K562 (cell line): ENCODE results near the gene DLGAP3. TPM values are rescaled to one million over a fixed set of nuclear protein-coding genes. Genes with fewer than 3 reads are reported as not detected.

Experiments
- ATAC-seq: fragments of 200-7000 bp; cut with Tn5 transposase; 3 replicates; pipeline ENCODE4 v1.9.1; 2020; ENCODE audit warnings: moderate library complexity
- BruUV-seq: library from RNA; stranded (reverse); fragments of 400-500 nt; replicated peaks from 2 replicates; lab custom pipeline; 2021; lab: Mats Ljungman, UMichigan
- CTCF ChIA-PET: fragments of 300-600 bp; formaldehyde crosslinking; extraction: SDS; loops from one replicate; lab custom pipeline; 2021; ENCODE audit warnings: low intra/inter-chr PET ratio; lab: Yijun Ruan, JAX
- POLR2A ChIA-PET: fragments of 300-600, 350-650 bp; sonication (Branson Sonifier 250); formaldehyde crosslinking; extraction: SDS; loops from one replicate; lab custom pipeline; 2021; ENCODE audit warnings: antibody characterized with exemption, inconsistent platforms; lab: Yijun Ruan, JAX
- DNase-seq, 4 experiments: peaks; one replicate each; pipeline versions ENCODE4 v3.0.0 to v3.0.0-alpha.2; 2011 to 2018; ENCODE audit warnings: low spot score in 3 of 4, mixed read lengths in 3 of 4; ENCODE audit errors: extremely low read depth in 1 of 4
- FAIRE-seq: peaks from 2 replicates; lab custom pipeline; 2011; peaks lifted over from hg19 to GRCh38; lab: Jason Lieb, UNC
- H2AFZ ChIP-seq: 2 replicates; pipeline ENCODE4 v1.6.0; 2011; ENCODE audit warnings: low read depth, low read length, control low read depth, inconsistent platforms
- H3K27ac ChIP-seq: fragments of 200-600 bp; 3 replicates; pipeline ENCODE4 v1.8.0; 2011; ENCODE audit warnings: low read depth, mild to moderate bottlenecking, control low read depth, inconsistent platforms, low read length, moderate library complexity, mixed read lengths; ENCODE audit errors: extremely low read depth
- H3K27me3 ChIP-seq, 2 experiments: fragments of 300-600 bp in 1 of 2; 2 replicates in 1 of 2; 3 replicates in 1 of 2; pipeline versions ENCODE4 v1.6.0 to v1.8.0; 2011; ENCODE audit warnings: inconsistent platforms in 2 of 2, low read length in 2 of 2, mild to moderate bottlenecking in 1 of 2, mixed read lengths in 1 of 2, moderate library complexity in 1 of 2; ENCODE audit not compliant: control insufficient read depth in 2 of 2, insufficient read depth in 2 of 2
- H3K36me3 ChIP-seq: fragments of 300-600 bp; 3 replicates; pipeline ENCODE4 v1.8.0; 2011; ENCODE audit warnings: mild to moderate bottlenecking, low read length, inconsistent platforms; ENCODE audit not compliant: control insufficient read depth, insufficient read depth
- H3K4me1 ChIP-seq, 2 experiments: fragments of 200-600 bp in 1 of 2; replicated peaks in 1 of 2; 2 replicates in 1 of 2; 3 replicates in 1 of 2; pipeline versions ENCODE4 v1.5.1 to v1.8.0; 2011; ENCODE audit warnings: inconsistent platforms in 2 of 2, low read length in 2 of 2, mild to moderate bottlenecking in 1 of 2, mixed read lengths in 1 of 2, moderate library complexity in 1 of 2; ENCODE audit not compliant: control insufficient read depth in 2 of 2, insufficient read depth in 2 of 2
- H3K4me2 ChIP-seq: 2 replicates; pipeline ENCODE4 v1.6.1; 2011; ENCODE audit warnings: low read length, control low read depth, inconsistent platforms, mixed read lengths; ENCODE audit not compliant: insufficient read depth
- H3K4me3 ChIP-seq: fragments of 200-600 bp; sonication (generic), shearing (Covaris generic); 2 replicates; pipeline ENCODE4 v1.5.1; 2016; ENCODE audit warnings: control low read depth, inconsistent platforms
- H3K79me2 ChIP-seq: fragments of 200-600 bp; 3 replicates; pipeline ENCODE4 v1.8.0; 2011; ENCODE audit warnings: low read length, inconsistent platforms; ENCODE audit not compliant: control insufficient read depth, insufficient read depth
- H3K9ac ChIP-seq, 2 experiments: 2 replicates each; pipeline versions ENCODE4 v1.6.0 to v1.6.1; 2011; ENCODE audit warnings: low read depth in 2 of 2, low read length in 2 of 2, control low read depth in 1 of 2, inconsistent platforms in 1 of 2, mild to moderate bottlenecking in 1 of 2, mixed read lengths in 1 of 2; ENCODE audit not compliant: insufficient read depth in 1 of 2
- H3K9me1 ChIP-seq: one replicate; pipeline ENCODE4 v1.6.0; 2011; ENCODE audit warnings: inconsistent platforms, mild to moderate bottlenecking, low read length, moderate library complexity; ENCODE audit not compliant: control insufficient read depth, insufficient read depth
- H3K9me3 ChIP-seq: replicated peaks from 2 replicates; pipeline ENCODE4 v1.5.1; 2011; ENCODE audit warnings: low read depth, low read length, inconsistent platforms; ENCODE audit not compliant: control insufficient read depth, insufficient read depth
- H4K20me1 ChIP-seq: replicated peaks from 2 replicates; pipeline ENCODE4 v1.6.1; 2011; ENCODE audit warnings: low read length, inconsistent platforms, mixed read lengths; ENCODE audit not compliant: control insufficient read depth, insufficient read depth
- FIP1L1 ChIP-seq: fragments of 200-400 bp; formaldehyde crosslinking; IDR thresholded peaks from 2 replicates; pipeline ENCODE4 v1.6.1; 2018; ENCODE audit warnings: mild to moderate bottlenecking, low read depth, low read length; ENCODE audit not compliant: poor library complexity, severe bottlenecking
- JUN ChIP-seq, 2 experiments: sonication (generic) in 1 of 2; formaldehyde crosslinking in 1 of 2; IDR thresholded peaks; 2 replicates each; pipeline versions ENCODE4 v1.6.1 to v1.8.0; 2012 to 2022; ENCODE audit warnings: borderline replicate concordance in 2 of 2, mild to moderate bottlenecking in 2 of 2, improper control_type of control experiment in 1 of 2, low read depth in 1 of 2, low read length in 1 of 2, missing genetic modification reagents in 1 of 2
- SRSF1 ChIP-seq: fragments of 200-400 bp; formaldehyde crosslinking; IDR thresholded peaks from 2 replicates; pipeline ENCODE4 v1.6.1; 2017; ENCODE audit warnings: mild to moderate bottlenecking, low read depth, low read length, moderate library complexity
- TEAD4 ChIP-seq, 2 experiments: sonication (generic) in 1 of 2; formaldehyde crosslinking in 1 of 2; IDR thresholded peaks; 2 replicates each; pipeline versions ENCODE4 v1.6.1 to v1.8.0; 2012 to 2022; ENCODE audit warnings: borderline replicate concordance in 1 of 2, inconsistent platforms in 1 of 2, low read length in 1 of 2, mild to moderate bottlenecking in 1 of 2, missing genetic modification reagents in 1 of 2
- ZNF263 ChIP-seq: sonication (generic); formaldehyde crosslinking; IDR thresholded peaks from 2 replicates; pipeline ENCODE4 v1.8.0; 2022; ENCODE audit warnings: mild to moderate bottlenecking, missing genetic modification reagents, borderline replicate concordance
- ZNF740 ChIP-seq, 3 experiments: fragments of 200-800 bp in 1 of 3; sonication (Bioruptor generic) in 1 of 3; sonication (generic) in 1 of 3; formaldehyde crosslinking in 1 of 3; IDR thresholded peaks; 2 replicates each; pipeline versions ENCODE4 v1.6.1 to v1.8.0; 2016 to 2022; ENCODE audit warnings: mild to moderate bottlenecking in 2 of 3, missing compliant biosample characterization in 2 of 3, missing genetic modification characterization in 2 of 3, missing genetic modification reagents in 1 of 3
- WGBS: fragments of 100-300 bp; shearing (Covaris generic); methylation state at CpG from one replicate; pipeline ENCODE4 v1.1.6; 2016; ENCODE audit warnings: low coverage, mixed read lengths; ENCODE audit not compliant: insufficient coverage; ENCODE audit errors: missing lambda C conversion rate; 5-methylcytosine and 5-hydroxymethylcytosine counted together
- in situ Hi-C: fragments of 300-500 bp; cut with MboI; formaldehyde crosslinking; loops from 4 replicates; pipeline ENCODE4 v1.15.0; 2018; ENCODE audit warnings: inconsistent platforms, mixed read lengths
- intact Hi-C: fragments of 100-400 bp; cut with micrococcal nuclease; formaldehyde crosslinking; loops from 2 replicates; pipeline ENCODE4 v1.14.2; 2022
- polyA plus RNA-seq, 8 experiments: library from polyadenylated mRNA; depleted of rRNA in 4 of 8; stranded (reverse) in 5 of 8; unstranded in 3 of 8; fragments of >200 nt; fragmentation: Nextera tagmentation in 2 of 8; fragmentation: Illumina TruSeq in 1 of 8; extraction: Ambion mirVana in 2 of 8; extraction: Trizol in 1 of 8; gene quantifications; 2 replicates each; pipeline versions ENCODE4 v1.2.1 to v1.2.3, GENCODE V29; 2011 to 2014; ENCODE audit warnings: inconsistent platforms in 1 of 8, missing spikeins in 1 of 8
- total RNA-seq, 7 experiments: library from RNA; depleted of rRNA in 6 of 7; stranded (reverse); fragments of >200 nt in 6 of 7; fragmentation: Illumina TruSeq in 2 of 7; extraction: Trizol in 2 of 7; gene quantifications; 2 replicates each; pipeline versions ENCODE4 v1.2.1 to v1.2.3, GENCODE V29; 2011 to 2021; ENCODE audit warnings: low replicate concordance in 1 of 7

Gene DLGAP3
- total and polyA plus RNA-seq, 9 of the 15 experiments (the other 6 are each of a cell fraction or from before 2014, with no cell fraction given): 0.01 to 0.16 (median 0.07) TPM; not detected in 6

DNA sequence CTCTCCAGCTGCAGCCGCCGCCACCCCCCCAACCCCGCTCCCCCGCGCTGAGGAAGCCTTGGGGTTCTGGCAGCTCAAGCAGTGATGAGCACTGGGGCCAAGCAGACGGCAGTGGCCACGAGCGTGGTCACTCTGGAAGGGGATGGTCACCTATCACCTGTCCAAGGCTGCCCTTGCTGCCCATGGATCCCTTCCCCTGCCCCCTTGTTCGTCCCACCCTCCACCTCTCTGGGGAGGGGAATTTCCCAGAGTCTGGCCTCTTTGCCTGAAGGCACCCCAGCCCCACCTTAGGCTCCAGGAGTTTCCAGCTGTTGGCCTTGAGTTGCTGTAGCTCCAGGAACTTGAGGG is 62.7 kb downstream of the DLGAP3 start:
- intact Hi-C loops: loop anchor here (10.0 kb wide), 1 partner anchor 568 kb away; no protein-coding TSS in a partner anchor
- TF ChIP-seq FIP1L1: no peak
- 0 out of 2 replicates have a peak, but pooled peaks have one; percentile 4 for TF ChIP-seq ZNF263 (CRISPR knock-in tag)
- TF ChIP-seq SRSF1: 0 out of 2 replicates have a peak, but pooled peaks have one; percentile 18
- no peak for TF ChIP-seq TEAD4 (IDR thresholded peaks at IDR 0.05; ENCODE audit: low read length)
- TF ChIP-seq TEAD4 (CRISPR knock-in tag; IDR thresholded peaks at IDR 0.05; ENCODE audit: borderline replicate concordance): no peak
- TF ChIP-seq ZNF740 (CRISPR knock-in tag; IDR thresholded peaks at IDR 0.05): peak; percentile 12
- TF ChIP-seq ZNF740 (tag; IDR thresholded peaks at IDR 0.05): no peak
- no peak for TF ChIP-seq JUN (IDR thresholded peaks at IDR 0.05; ENCODE audit: borderline replicate concordance, low read depth, low read length)
- no peak for TF ChIP-seq JUN (CRISPR knock-in tag; IDR thresholded peaks at IDR 0.05; ENCODE audit: borderline replicate concordance)
- TF ChIP-seq, all 486 proteins: peak for 3
- Histone ChIP-seq H3K27me3 (peaks cover 33 to 47% of the 10 kb centered on the region in 2 experiments), H3K27ac (no peak overlapping the region), H2AFZ (peak overlapping the region; percentile 96), H3K36me3 (no peaks in the 10 kb centered on the region), H3K9ac (peak overlapping the region; percentile 50 to 88; a peak in 3 of 4 replicates), H3K9me1 (no peaks in the 10 kb centered on the region), H3K4me1 (peaks cover 0 to 27% of the 10 kb centered on the region in 2 experiments; a peak in 4 of 5 replicates), H3K79me2 (no peaks in the 10 kb centered on the region), H3K9me3 (no peaks in the 10 kb centered on the region), H3K4me3 (peak overlapping the region; percentile 45), H4K20me1 (peaks cover 3% of the 10 kb centered on the region; the same call in 1 of the 2 replicates), H3K4me2 (peak overlapping the region; percentile 80)
- 4% methylated on average over 9 of the region's 9 CpGs for WGBS
- BruUV-seq: no TSS peak
- ChIA-PET POLR2A (interaction anchor here (0.6 to 1.6 kb wide), 5 partner anchors 12 to 445 kb away, joined by 3 to 4 read pairs (median 3); partner anchors contain the start of gene TMEM35B), CTCF (interaction anchor here (0.7 to 3.2 kb wide), 3 partner anchors 15 to 165 kb away, joined by 3 to 15 read pairs (median 4); partner anchors contain the start of gene ZMYM6)
- DNase-seq (no peak), ATAC-seq (no peak), FAIRE-seq (no peak)
- in situ Hi-C loops: no loop called here
